HG02610 (cell line): Measurements from ENCODE around the gene FUT8.
"Not testable (repeated sequence)": the region's sequence is repeated elsewhere in the genome, so short reads cannot be mapped to it uniquely, and the experiment has no call there.

ENCODE experiments used
- ATAC-seq: cut with Tn5 transposase; IDR thresholded peaks from one replicate; pipeline ENCODE4 v1.9.1; 2021; ENCODE audit warnings: mild to moderate bottlenecking, moderate library complexity; ENCODE audit not compliant: unreplicated experiment

FUT8 gene

GRCh38 chr14:65449647-65450046 is 37.1 kb downstream of the FUT8 start:
- peak; percentile 81 for ATAC-seq

- ATAC-seq = no peak
Measured at GRCh38 chr14:65453807-65454480, 41.4 kb downstream of the FUT8 start.

- ATAC-seq = no peak
Measured at GRCh38 chr14:65456247-65456646, 43.7 kb downstream of the FUT8 start.

GRCh38 chr14:65461730-65462129 is 49.2 kb downstream of the FUT8 start:
- peak; percentile 14 for ATAC-seq

GRCh38 chr14:65462411-65462810 is 49.9 kb downstream of the FUT8 start:
- peak; percentile 91 for ATAC-seq

GRCh38 chr14:65465584-65465983 is 53.1 kb downstream of the FUT8 start:
- ATAC-seq = no peak

- not testable (repeated sequence) for ATAC-seq
Measured at GRCh38 chr14:65467926-65468325, 55.4 kb downstream of the FUT8 start.

GRCh38 chr14:65469903-65470302 is 57.4 kb downstream of the FUT8 start:
- no peak for ATAC-seq

- ATAC-seq = peak; percentile 17
Measured at GRCh38 chr14:65470404-65470880, 57.9 kb downstream of the FUT8 start.

- peak; percentile 95 for ATAC-seq
Measured at GRCh38 chr14:65471038-65471878, 58.7 kb downstream of the FUT8 start.

- no peak for ATAC-seq
Measured at GRCh38 chr14:65472189-65472588, 59.7 kb downstream of the FUT8 start.

GRCh38 chr14:65476273-65476941 is 63.9 kb downstream of the FUT8 start:
- ATAC-seq = peak; percentile 89

- ATAC-seq = peak; percentile 47
Measured at GRCh38 chr14:65476942-65477318, 64.4 kb downstream of the FUT8 start.

GRCh38 chr14:65478017-65478416 is 65.5 kb downstream of the FUT8 start:
- no peak for ATAC-seq

GRCh38 chr14:65478596-65478995 is 66.1 kb downstream of the FUT8 start:
- no peak for ATAC-seq

- no peak for ATAC-seq
Measured at GRCh38 chr14:65479386-65479785, 66.9 kb downstream of the FUT8 start.

- no peak for ATAC-seq
Measured at GRCh38 chr14:65482757-65483438, 70.4 kb downstream of the FUT8 start.

GRCh38 chr14:65483647-65484046 is 71.1 kb downstream of the FUT8 start:
- peak; percentile 63 for ATAC-seq

GRCh38 chr14:65485516-65485915 is 73.0 kb downstream of the FUT8 start:
- ATAC-seq = no peak

- no peak for ATAC-seq
Measured at GRCh38 chr14:65486863-65487262, 74.3 kb downstream of the FUT8 start.
